ENCODE measurements around the gene FARS2. TPM values are rescaled to one million over a fixed set of nuclear protein-coding genes. Genes with fewer than 3 reads are reported as not detected.

FARS2 gene
- polyA plus RNA-seq, 1 donor (not counting 4 experiments of a cell fraction or from before 2014, with no cell fraction given), result 21.3 TPM

- no peak overlapping the region for H3K4me3 ChIP-seq (ENCODE audit: control insufficient read depth in 2 of 3, extremely low read depth in 1 of 3, insufficient read depth in 2 of 3, low read depth in 1 of 3, low read length in 3 of 3)
- no peaks in the 10 kb centered on the region for H3K9me1 ChIP-seq (ENCODE audit: control insufficient read depth, extremely low read depth, insufficient read depth, low read length)
- H3K9ac ChIP-seq (ENCODE audit: control insufficient read depth, extremely low read depth, insufficient read depth, low read length), result no peak overlapping the region
- H3K27me3 ChIP-seq (ENCODE audit: control insufficient read depth, extremely low read depth, insufficient read depth, low read length), result no peaks in the 10 kb centered on the region
- H4K20me1 ChIP-seq (ENCODE audit: control insufficient read depth, extremely low read depth, insufficient read depth, low read length), result no peaks in the 10 kb centered on the region
- no peak overlapping the region for H3K4me2 ChIP-seq (ENCODE audit: control insufficient read depth, extremely low read depth, insufficient read depth, low read depth, low read length)
- H3K79me2 ChIP-seq (ENCODE audit: control insufficient read depth, insufficient read depth, low read length), result no peaks in the 10 kb centered on the region
- H3K9me3 ChIP-seq (ENCODE audit: control insufficient read depth, low read depth, low read length), result no peaks in the 10 kb centered on the region
- H3K27ac ChIP-seq (ENCODE audit: control insufficient read depth, insufficient read depth, low read length), result no peak overlapping the region
- H3K36me3 ChIP-seq (ENCODE audit: control insufficient read depth in 2 of 2, extremely low read depth in 1 of 2, insufficient read depth in 2 of 2, low read length in 2 of 2), result no peaks in the 10 kb centered on the region
- TF ChIP-seq CTCF (optimal IDR thresholded peaks at IDR 0.05 in 1 of 3, IDR thresholded peaks at IDR 0.05 in 1 of 3, conservative IDR thresholded peaks at IDR 0.05 in 1 of 3; ENCODE audit: extremely low read depth in 1 of 3, insufficient read depth in 2 of 3, low read length in 3 of 3) (no peak), EZH2 (IDR thresholded peaks at IDR 0.05; ENCODE audit: low read length) (no peak)
- peaks cover 47% of the 10 kb centered on the region for H3K4me1 ChIP-seq (ENCODE audit: control insufficient read depth, extremely low read depth, insufficient read depth, low read length)
- DNase-seq (ENCODE audit: low read depth, low spot score) (no peak), FAIRE-seq (no peak)
- no peak overlapping the region for H2AFZ ChIP-seq (ENCODE audit: control insufficient read depth, low read length)
- dilution Hi-C loops (cut with MboI; ENCODE audit: extremely low pct_ligation_motif_present, low sequenced_read_pairs), result no loop called here
Measured at GRCh38 chr6:5674721-5675120, 413.4 kb downstream of the FARS2 start.

GRCh38 chr6:5676701-5677100 is 415.4 kb downstream of the FARS2 start:
- Histone ChIP-seq H3K4me2 (ENCODE audit: control insufficient read depth, extremely low read depth, insufficient read depth, low read depth, low read length) (no peak overlapping the region), H3K79me2 (ENCODE audit: control insufficient read depth, insufficient read depth, low read length) (no peaks in the 10 kb centered on the region), H3K36me3 (ENCODE audit: control insufficient read depth in 2 of 2, extremely low read depth in 1 of 2, insufficient read depth in 2 of 2, low read length in 2 of 2) (no peaks in the 10 kb centered on the region), H3K9me1 (ENCODE audit: control insufficient read depth, extremely low read depth, insufficient read depth, low read length) (no peaks in the 10 kb centered on the region), H3K4me1 (ENCODE audit: control insufficient read depth, extremely low read depth, insufficient read depth, low read length) (peaks cover 28% of the 10 kb centered on the region), H3K9me3 (ENCODE audit: control insufficient read depth, low read depth, low read length) (no peaks in the 10 kb centered on the region), H2AFZ (ENCODE audit: control insufficient read depth, low read length) (no peak overlapping the region), H3K4me3 (ENCODE audit: control insufficient read depth in 2 of 3, extremely low read depth in 1 of 3, insufficient read depth in 2 of 3, low read depth in 1 of 3, low read length in 3 of 3) (no peak overlapping the region), H3K9ac (ENCODE audit: control insufficient read depth, extremely low read depth, insufficient read depth, low read length) (no peak overlapping the region), H4K20me1 (ENCODE audit: control insufficient read depth, extremely low read depth, insufficient read depth, low read length) (no peaks in the 10 kb centered on the region), H3K27me3 (ENCODE audit: control insufficient read depth, extremely low read depth, insufficient read depth, low read length) (no peaks in the 10 kb centered on the region), H3K27ac (ENCODE audit: control insufficient read depth, insufficient read depth, low read length) (no peak overlapping the region)
- FAIRE-seq (no peak), DNase-seq (ENCODE audit: low read depth, low spot score) (no peak)
- TF ChIP-seq CTCF (optimal IDR thresholded peaks at IDR 0.05 in 1 of 3, IDR thresholded peaks at IDR 0.05 in 1 of 3, conservative IDR thresholded peaks at IDR 0.05 in 1 of 3; ENCODE audit: extremely low read depth in 1 of 3, insufficient read depth in 2 of 3, low read length in 3 of 3) (no peak), EZH2 (IDR thresholded peaks at IDR 0.05; ENCODE audit: low read length) (no peak)
- dilution Hi-C loops (cut with MboI; ENCODE audit: extremely low pct_ligation_motif_present, low sequenced_read_pairs), result no loop called here
